ENCODE results near the gene FERD3L.

Gene FERD3L

DNA sequence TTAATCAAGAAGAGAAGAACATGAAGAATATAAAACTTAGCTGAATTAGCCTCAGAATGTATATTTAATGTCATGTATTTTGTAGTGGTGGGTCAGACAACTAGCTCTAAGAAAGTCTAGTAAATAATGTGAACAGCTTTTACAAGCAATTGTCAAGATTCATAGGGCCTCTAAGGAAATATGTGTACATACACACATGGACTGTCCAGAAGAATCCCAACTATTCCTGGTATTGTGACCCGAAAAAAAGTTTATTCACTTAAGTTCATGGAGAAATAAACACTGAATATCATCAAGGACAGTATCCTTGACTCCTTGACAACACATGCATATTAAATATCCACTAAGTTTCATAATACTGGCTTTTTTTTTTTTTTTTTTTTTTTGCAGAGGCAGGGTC lies 16.4 kb downstream of the FERD3L start:
- Histone ChIP-seq H3K4me3 (replicated peaks; ENCODE audit: insufficient read depth, low read length) (no peak overlapping the region), H3K27ac (replicated peaks) (no peak overlapping the region), H3K27me3 (ENCODE audit: insufficient read depth, poor library complexity, severe bottlenecking) (no peaks in the 10 kb centered on the region)
- TF ChIP-seq CTCF (IDR thresholded peaks at IDR 0.05; ENCODE audit: insufficient read depth, low read length) (no peak), GABPA (IDR thresholded peaks at IDR 0.05; ENCODE audit: low read depth) (no peak), SPI1 (IDR thresholded peaks at IDR 0.05; ENCODE audit: borderline replicate concordance, low read depth) (no peak), POLR2AphosphoS5 (IDR thresholded peaks at IDR 0.05; ENCODE audit: low read depth) (no peak)
- TF ChIP-seq, protein P1, sequence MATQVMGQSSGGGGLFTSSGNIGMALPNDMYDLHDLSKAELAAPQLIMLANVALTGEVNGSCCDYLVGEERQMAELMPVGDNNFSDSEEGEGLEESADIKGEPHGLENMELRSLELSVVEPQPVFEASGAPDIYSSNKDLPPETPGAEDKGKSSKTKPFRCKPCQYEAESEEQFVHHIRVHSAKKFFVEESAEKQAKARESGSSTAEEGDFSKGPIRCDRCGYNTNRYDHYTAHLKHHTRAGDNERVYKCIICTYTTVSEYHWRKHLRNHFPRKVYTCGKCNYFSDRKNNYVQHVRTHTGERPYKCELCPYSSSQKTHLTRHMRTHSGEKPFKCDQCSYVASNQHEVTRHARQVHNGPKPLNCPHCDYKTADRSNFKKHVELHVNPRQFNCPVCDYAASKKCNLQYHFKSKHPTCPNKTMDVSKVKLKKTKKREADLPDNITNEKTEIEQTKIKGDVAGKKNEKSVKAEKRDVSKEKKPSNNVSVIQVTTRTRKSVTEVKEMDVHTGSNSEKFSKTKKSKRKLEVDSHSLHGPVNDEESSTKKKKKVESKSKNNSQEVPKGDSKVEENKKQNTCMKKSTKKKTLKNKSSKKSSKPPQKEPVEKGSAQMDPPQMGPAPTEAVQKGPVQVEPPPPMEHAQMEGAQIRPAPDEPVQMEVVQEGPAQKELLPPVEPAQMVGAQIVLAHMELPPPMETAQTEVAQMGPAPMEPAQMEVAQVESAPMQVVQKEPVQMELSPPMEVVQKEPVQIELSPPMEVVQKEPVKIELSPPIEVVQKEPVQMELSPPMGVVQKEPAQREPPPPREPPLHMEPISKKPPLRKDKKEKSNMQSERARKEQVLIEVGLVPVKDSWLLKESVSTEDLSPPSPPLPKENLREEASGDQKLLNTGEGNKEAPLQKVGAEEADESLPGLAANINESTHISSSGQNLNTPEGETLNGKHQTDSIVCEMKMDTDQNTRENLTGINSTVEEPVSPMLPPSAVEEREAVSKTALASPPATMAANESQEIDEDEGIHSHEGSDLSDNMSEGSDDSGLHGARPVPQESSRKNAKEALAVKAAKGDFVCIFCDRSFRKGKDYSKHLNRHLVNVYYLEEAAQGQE (IDR thresholded peaks at IDR 0.05; ENCODE audit: insufficient replicate concordance, low read depth): no peak
- DNase-seq (ENCODE audit: low read depth in 1 of 2, low spot score in 1 of 2): no peak

DNA sequence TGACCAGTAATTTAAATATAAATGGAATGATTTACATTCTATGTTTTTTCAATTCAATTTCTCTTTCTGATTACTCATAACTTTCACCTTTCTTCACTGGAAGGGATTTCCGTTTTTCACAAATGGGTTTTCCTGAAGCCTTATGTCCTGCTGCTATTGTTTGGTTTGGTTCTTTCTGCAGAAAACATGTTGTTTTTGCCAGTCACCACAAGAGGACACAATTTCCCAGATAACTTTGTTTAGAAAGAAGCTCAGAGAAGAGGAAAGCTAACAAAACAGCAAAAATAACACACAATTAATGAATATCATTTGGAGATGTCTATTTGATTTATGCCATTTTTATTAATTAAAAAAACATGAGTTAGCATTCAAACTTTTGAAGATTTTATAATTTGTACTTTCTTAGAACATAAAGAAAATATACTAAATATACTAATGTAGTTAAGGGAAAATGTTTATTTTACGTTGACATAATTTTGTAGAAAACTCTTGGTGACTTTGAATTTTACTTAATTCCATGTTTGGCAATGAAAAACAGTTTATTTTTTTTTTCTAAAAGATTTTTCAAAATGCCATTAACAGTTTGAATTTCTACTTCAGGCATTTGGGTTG lies 23.1 kb downstream of the FERD3L start:
- H3K27me3 ChIP-seq (ENCODE audit: insufficient read depth, poor library complexity, severe bottlenecking): peaks cover 36% of the 10 kb centered on the region
- no peak overlapping the region for H3K27ac ChIP-seq (replicated peaks)
- DNase-seq (ENCODE audit: low read depth in 1 of 2, low spot score in 1 of 2): no peak
- no peak overlapping the region for H3K4me3 ChIP-seq (replicated peaks; ENCODE audit: insufficient read depth, low read length)
- TF ChIP-seq SPI1 (IDR thresholded peaks at IDR 0.05; ENCODE audit: borderline replicate concordance, low read depth): no peak
- TF ChIP-seq CTCF (IDR thresholded peaks at IDR 0.05; ENCODE audit: insufficient read depth, low read length): peak; percentile 38
- no peak for TF ChIP-seq GABPA (IDR thresholded peaks at IDR 0.05; ENCODE audit: low read depth)
- TF ChIP-seq, protein P1 (IDR thresholded peaks at IDR 0.05; ENCODE audit: insufficient replicate concordance, low read depth): no peak
- TF ChIP-seq POLR2AphosphoS5 (IDR thresholded peaks at IDR 0.05; ENCODE audit: low read depth): no peak

DNA sequence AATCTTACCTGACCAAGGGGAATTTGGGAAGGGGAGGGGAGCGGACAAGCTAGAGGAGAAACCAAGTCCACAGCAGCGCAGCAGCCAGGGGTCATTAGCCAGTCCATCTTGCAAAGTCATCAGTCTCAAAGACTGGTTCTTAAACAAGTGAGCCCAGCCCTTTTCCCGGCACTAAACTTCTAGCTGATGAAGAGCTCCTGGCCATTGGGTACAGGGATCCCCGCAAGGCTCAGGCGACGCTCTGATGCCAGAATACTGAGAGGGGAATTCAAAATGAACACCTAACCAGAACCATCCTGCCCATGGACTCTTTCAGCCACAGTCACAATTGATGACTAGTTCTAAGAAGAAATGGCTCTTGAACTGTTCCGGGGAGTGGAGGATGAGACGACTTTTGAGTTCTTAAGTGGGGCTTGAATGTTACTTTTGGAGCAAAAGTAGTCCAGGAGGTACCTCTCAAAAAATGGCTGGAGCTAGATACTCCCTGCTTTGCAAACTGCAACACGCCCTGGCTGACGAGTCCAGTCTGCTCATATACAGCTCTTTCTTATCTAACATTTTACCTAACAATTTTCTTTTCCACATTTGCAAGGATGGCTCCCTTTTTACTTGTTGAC lies 25.2 kb downstream of the FERD3L start:
- no peak overlapping the region for H3K27ac ChIP-seq (replicated peaks)
- no peak for DNase-seq (ENCODE audit: low read depth in 1 of 2, low spot score in 1 of 2)
- H3K27me3 ChIP-seq (ENCODE audit: insufficient read depth, poor library complexity, severe bottlenecking): peaks cover 45% of the 10 kb centered on the region
- no peak overlapping the region for H3K4me3 ChIP-seq (replicated peaks; ENCODE audit: insufficient read depth, low read length)
- TF ChIP-seq POLR2AphosphoS5 (IDR thresholded peaks at IDR 0.05; ENCODE audit: low read depth): no peak

DNA sequence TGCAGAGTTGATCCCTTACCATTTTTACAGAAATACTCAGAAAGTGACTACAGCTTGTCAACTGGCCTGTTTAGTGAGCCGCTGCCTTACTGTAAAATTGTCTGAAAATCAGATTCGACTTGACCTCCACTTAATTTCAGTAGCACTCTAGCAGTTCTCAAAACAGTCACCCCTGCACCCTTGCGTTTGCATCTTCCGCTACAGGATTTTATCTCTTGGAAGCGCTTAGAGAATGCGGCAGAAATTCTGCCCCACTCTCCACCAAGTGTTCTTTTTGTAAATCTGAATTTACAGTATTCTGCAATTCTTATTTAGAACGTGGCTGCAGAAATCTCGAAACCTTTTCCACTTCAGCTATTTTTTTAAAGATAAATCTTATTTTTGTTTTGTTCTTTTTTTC lies 25.8 kb downstream of the FERD3L start:
- H3K27me3 ChIP-seq (ENCODE audit: insufficient read depth, poor library complexity, severe bottlenecking): peaks cover 45% of the 10 kb centered on the region
- TF ChIP-seq, protein P1 (IDR thresholded peaks at IDR 0.05; ENCODE audit: insufficient replicate concordance, low read depth): no peak
- TF ChIP-seq POLR2AphosphoS5 (IDR thresholded peaks at IDR 0.05; ENCODE audit: low read depth) (no peak), CTCF (IDR thresholded peaks at IDR 0.05; ENCODE audit: insufficient read depth, low read length) (no peak), GABPA (IDR thresholded peaks at IDR 0.05; ENCODE audit: low read depth) (no peak), SPI1 (IDR thresholded peaks at IDR 0.05; ENCODE audit: borderline replicate concordance, low read depth) (no peak)
- H3K27ac ChIP-seq (replicated peaks): no peak overlapping the region
- no peak overlapping the region for H3K4me3 ChIP-seq (replicated peaks; ENCODE audit: insufficient read depth, low read length)
- DNase-seq (ENCODE audit: low read depth in 1 of 2, low spot score in 1 of 2): no peak
